Keratinocyte (primary cell): ENCODE measurements around the gene TRIM3. TPM values are rescaled to one million over a fixed set of nuclear protein-coding genes. Genes with fewer than 3 reads are reported as not detected.

Experiments
- DNase-seq: peaks from one replicate; pipeline ENCODE4 v3.0.0-alpha.2; 2011; ENCODE audit warnings: low read depth, missing footprints, low spot score
- FAIRE-seq: peaks from 2 replicates; lab custom pipeline; 2011; peaks lifted over from hg19 to GRCh38; lab: Jason Lieb, UNC
- H2AFZ ChIP-seq: 2 replicates; pipeline ENCODE4 v1.6.0; 2012; ENCODE audit warnings: low read length, control low read depth, inconsistent platforms; ENCODE audit not compliant: control insufficient read depth
- H3K27ac ChIP-seq: 2 replicates; pipeline ENCODE4 v1.5.1; 2011; ENCODE audit warnings: low read length; ENCODE audit not compliant: control insufficient read depth, insufficient read depth
- H3K27me3 ChIP-seq: 3 replicates; pipeline ENCODE4 v1.6.0; 2011; ENCODE audit warnings: low read length; ENCODE audit not compliant: control insufficient read depth, insufficient read depth; ENCODE audit errors: extremely low read depth
- H3K36me3 ChIP-seq, 2 experiments: 2 replicates in 1 of 2; 3 replicates in 1 of 2; pipeline ENCODE4 v1.5.1; 2011; ENCODE audit warnings: low read length in 2 of 2, mild to moderate bottlenecking in 1 of 2; ENCODE audit not compliant: control insufficient read depth in 2 of 2, insufficient read depth in 2 of 2; ENCODE audit errors: extremely low read depth in 1 of 2
- H3K4me1 ChIP-seq: 3 replicates; pipeline ENCODE4 v1.5.1; 2011; ENCODE audit warnings: low read length; ENCODE audit not compliant: control insufficient read depth, insufficient read depth; ENCODE audit errors: extremely low read depth
- H3K4me2 ChIP-seq: 3 replicates; pipeline ENCODE4 v1.6.0; 2011; ENCODE audit warnings: low read depth, low read length; ENCODE audit not compliant: control insufficient read depth, insufficient read depth; ENCODE audit errors: extremely low read depth
- H3K4me3 ChIP-seq, 3 experiments: fragments of 200-600 bp in 1 of 3; sonication (generic) in 1 of 3; 2 replicates in 2 of 3; 3 replicates in 1 of 3; pipeline ENCODE4 v1.5.1; 2011 to 2016; ENCODE audit warnings: low read length in 3 of 3, mild to moderate bottlenecking in 3 of 3, control low read depth in 2 of 3, inconsistent platforms in 1 of 3, low read depth in 1 of 3, mixed read lengths in 1 of 3, mixed run types in 1 of 3, moderate library complexity in 1 of 3; ENCODE audit not compliant: control insufficient read depth in 2 of 3, insufficient read depth in 2 of 3; ENCODE audit errors: extremely low read depth in 1 of 3
- H3K79me2 ChIP-seq: 2 replicates; pipeline ENCODE4 v1.6.0; 2012; ENCODE audit warnings: low read length; ENCODE audit not compliant: control insufficient read depth, insufficient read depth
- H3K9ac ChIP-seq: 3 replicates; pipeline ENCODE4 v1.6.0; 2011; ENCODE audit warnings: low read length; ENCODE audit not compliant: control insufficient read depth, insufficient read depth; ENCODE audit errors: extremely low read depth
- H3K9me1 ChIP-seq: 3 replicates; pipeline ENCODE4 v1.6.0; 2011; ENCODE audit warnings: low read length; ENCODE audit not compliant: control insufficient read depth, insufficient read depth; ENCODE audit errors: extremely low read depth
- H3K9me3 ChIP-seq: 2 replicates; pipeline ENCODE4 v1.5.1; 2012; ENCODE audit warnings: low read depth, low read length; ENCODE audit not compliant: control insufficient read depth
- H4K20me1 ChIP-seq: 3 replicates; pipeline ENCODE4 v1.6.0; 2011; ENCODE audit warnings: low read length; ENCODE audit not compliant: control insufficient read depth, insufficient read depth; ENCODE audit errors: extremely low read depth
- EZH2 ChIP-seq: IDR thresholded peaks from one replicate; pipeline ENCODE4 v1.6.1; 2012; ENCODE audit warnings: inconsistent platforms, mild to moderate bottlenecking, low read length, moderate library complexity
- dilution Hi-C: fragments of 300-500 bp; cut with MboI; formaldehyde crosslinking; loops from one replicate; pipeline ENCODE4 v1.7.0; 2020; ENCODE audit warnings: low sequenced_read_pairs; ENCODE audit not compliant: extremely low pct_ligation_motif_present
- polyA plus RNA-seq, 5 experiments: library from polyadenylated mRNA; depleted of rRNA in 3 of 5; stranded (reverse) in 3 of 5; stranded (forward) in 1 of 5; unstranded in 1 of 5; fragments of >200 nt; gene quantifications; 1 replicate in 1 of 5; 2 replicates in 3 of 5; 3 replicates in 1 of 5; pipeline versions ENCODE4 v1.2.1 to v1.2.3, GENCODE V29; 2011 to 2012; ENCODE audit warnings: missing spikeins in 2 of 5, low read depth in 1 of 5, low replicate concordance in 1 of 5
- TF ChIP-seq, protein P1 (sequence below), 3 experiments: IDR thresholded peaks in 1 of 3; conservative IDR thresholded peaks in 1 of 3; optimal IDR thresholded peaks in 1 of 3; 2 replicates in 2 of 3; 3 replicates in 1 of 3; pipeline versions ENCODE3 to v1.5.1; 2011; ENCODE audit warnings: low read length in 3 of 3, mild to moderate bottlenecking in 3 of 3, moderate library complexity in 2 of 3, control low read depth in 1 of 3, inconsistent platforms in 1 of 3; ENCODE audit not compliant: insufficient read depth in 2 of 3; ENCODE audit errors: extremely low read depth in 1 of 3

Gene TRIM3
- polyA plus RNA-seq, 1 donor (not counting 4 experiments of a cell fraction or from before 2014, with no cell fraction given) = 10.3 TPM

DNA sequence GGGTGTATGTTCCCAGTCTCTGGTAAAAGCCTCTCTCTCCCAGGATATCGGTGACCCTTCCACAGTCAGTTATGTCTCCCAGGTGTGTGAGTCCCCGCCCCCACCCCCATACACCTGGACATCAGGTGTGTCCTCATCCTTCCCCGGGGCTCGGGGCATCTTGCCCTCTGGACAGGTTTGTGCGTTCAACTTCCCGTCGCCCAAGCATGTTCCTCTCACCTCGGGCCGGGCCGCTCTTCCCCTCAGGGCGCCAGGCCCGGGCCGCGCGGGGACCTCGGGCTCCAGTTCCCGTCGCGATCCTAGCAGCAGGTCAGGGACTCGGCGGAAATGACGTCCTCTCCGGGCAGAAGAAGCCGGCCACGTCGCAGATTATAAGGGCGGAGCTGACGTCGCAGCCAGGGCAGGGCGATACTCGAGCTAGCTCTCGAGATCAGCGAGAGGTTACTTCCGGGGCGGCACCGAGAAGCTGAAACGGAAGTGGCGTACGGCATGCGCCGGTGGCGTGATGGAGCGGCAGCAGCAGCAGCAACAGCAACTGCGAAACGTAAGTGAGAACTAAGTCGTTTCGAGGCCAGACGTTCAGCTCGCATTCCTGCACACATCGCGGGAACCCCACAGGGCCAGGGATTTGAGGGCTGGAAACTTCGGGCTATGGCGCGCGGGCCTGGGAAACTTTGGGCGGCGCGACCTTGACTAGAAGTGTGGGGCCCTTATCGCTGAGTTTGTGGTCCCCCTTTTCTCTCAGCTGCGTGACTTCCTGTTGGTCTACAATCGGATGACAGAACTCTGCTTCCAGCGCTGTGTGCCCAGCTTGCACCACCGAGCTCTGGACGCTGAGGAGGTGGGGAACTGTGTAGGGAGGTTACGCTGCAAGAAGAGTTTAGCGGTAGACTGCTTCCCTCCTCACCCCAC, 7.5 kb upstream of the TRIM3 start, which contains the start of the genes ARFIP2 and TIMM10B:
TSS of gene ARFIP2 (minus strand) at position 320 of the 912 bp plus-strand sequence. CDS start 910 bp downstream, outside the sequence.
TSS of gene TIMM10B (plus strand) at position 490 of the 912 bp plus-strand sequence. CDS start at position 506, 16 bp downstream.
- H3K9me3 ChIP-seq = no peaks in the 10 kb centered on the region
- peaks cover 3% of the 10 kb centered on the region for H3K9me1 ChIP-seq
- H2AFZ ChIP-seq = peak within 1 kb of the TSS; percentile 76
- DNase-seq = peak; percentile 83
- H3K36me3 ChIP-seq = peaks cover 34 to 56% of the 10 kb centered on the region in 2 experiments
- H3K4me1 ChIP-seq = peaks cover 17% of the 10 kb centered on the region
- no peaks in the 10 kb centered on the region for H4K20me1 ChIP-seq
- dilution Hi-C loops = no loop called here
- no peak for TF ChIP-seq EZH2
- TF ChIP-seq, protein P1, sequence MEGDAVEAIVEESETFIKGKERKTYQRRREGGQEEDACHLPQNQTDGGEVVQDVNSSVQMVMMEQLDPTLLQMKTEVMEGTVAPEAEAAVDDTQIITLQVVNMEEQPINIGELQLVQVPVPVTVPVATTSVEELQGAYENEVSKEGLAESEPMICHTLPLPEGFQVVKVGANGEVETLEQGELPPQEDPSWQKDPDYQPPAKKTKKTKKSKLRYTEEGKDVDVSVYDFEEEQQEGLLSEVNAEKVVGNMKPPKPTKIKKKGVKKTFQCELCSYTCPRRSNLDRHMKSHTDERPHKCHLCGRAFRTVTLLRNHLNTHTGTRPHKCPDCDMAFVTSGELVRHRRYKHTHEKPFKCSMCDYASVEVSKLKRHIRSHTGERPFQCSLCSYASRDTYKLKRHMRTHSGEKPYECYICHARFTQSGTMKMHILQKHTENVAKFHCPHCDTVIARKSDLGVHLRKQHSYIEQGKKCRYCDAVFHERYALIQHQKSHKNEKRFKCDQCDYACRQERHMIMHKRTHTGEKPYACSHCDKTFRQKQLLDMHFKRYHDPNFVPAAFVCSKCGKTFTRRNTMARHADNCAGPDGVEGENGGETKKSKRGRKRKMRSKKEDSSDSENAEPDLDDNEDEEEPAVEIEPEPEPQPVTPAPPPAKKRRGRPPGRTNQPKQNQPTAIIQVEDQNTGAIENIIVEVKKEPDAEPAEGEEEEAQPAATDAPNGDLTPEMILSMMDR (optimal IDR thresholded peaks at IDR 0.05 in 1 of 3, IDR thresholded peaks at IDR 0.05 in 1 of 3, conservative IDR thresholded peaks at IDR 0.05 in 1 of 3; ENCODE audit: extremely low read depth in 1 of 3, insufficient read depth in 2 of 3, low read length in 3 of 3) = no peak
- H3K4me2 ChIP-seq = peak within 1 kb of the TSS; percentile 96
- H3K9ac ChIP-seq = peak within 1 kb of the TSS; percentile 97
- no peaks in the 10 kb centered on the region for H3K27me3 ChIP-seq
- H3K27ac ChIP-seq = peak within 1 kb of the TSS; percentile 95
- FAIRE-seq = peak; percentile 90
- peak within 1 kb of the TSS; percentile 84 to 97 (median 94) for H3K4me3 ChIP-seq
- H3K79me2 ChIP-seq = peaks cover 55% of the 10 kb centered on the region

DNA sequence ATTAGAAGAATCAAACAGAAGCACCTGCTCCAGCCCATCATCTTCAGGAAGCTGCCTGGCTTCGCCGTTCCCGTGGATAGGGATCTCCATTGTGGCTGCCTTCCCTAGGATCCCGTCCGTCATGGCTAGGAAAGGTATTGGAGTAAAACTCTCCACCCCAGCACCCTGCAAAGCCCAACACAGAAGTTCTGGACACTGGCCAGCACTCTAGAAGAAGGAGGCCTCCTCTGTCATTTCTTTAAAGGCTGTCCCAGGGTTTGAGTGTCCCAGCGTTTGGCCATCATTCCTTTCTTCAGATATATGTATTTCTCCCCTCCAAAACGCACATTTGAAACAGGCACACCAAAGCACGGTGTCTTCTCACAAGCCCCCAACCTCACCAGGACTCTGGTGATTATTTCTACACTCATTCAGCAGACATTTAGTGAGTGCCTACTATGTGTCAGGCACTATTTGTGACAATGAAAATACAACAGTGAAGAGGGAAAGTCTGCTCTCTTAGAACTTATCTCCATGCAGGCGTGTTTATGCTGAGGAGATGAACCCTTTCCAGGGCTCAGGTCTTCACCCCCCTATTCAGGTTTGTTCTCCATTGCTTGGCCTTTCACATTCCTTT, 6.7 kb upstream of the TRIM3 start:
- Histone ChIP-seq H2AFZ (peak overlapping the region; percentile 76), H3K4me3 (peak overlapping the region; percentile 84 to 97 (median 94)), H3K27ac (peak overlapping the region; percentile 95), H3K9ac (peak overlapping the region; percentile 97), H3K4me2 (peak overlapping the region; percentile 95), H3K79me2 (peaks cover 54% of the 10 kb centered on the region), H3K9me3 (no peaks in the 10 kb centered on the region), H3K4me1 (peaks cover 17% of the 10 kb centered on the region), H4K20me1 (no peaks in the 10 kb centered on the region), H3K36me3 (peaks cover 35 to 49% of the 10 kb centered on the region in 2 experiments), H3K9me1 (peaks cover 3% of the 10 kb centered on the region), H3K27me3 (no peaks in the 10 kb centered on the region)
- FAIRE-seq (no peak), DNase-seq (no peak)
- dilution Hi-C loops = no loop called here
- no peak for TF ChIP-seq EZH2
- TF ChIP-seq, protein P1 (optimal IDR thresholded peaks at IDR 0.05 in 1 of 3, IDR thresholded peaks at IDR 0.05 in 1 of 3, conservative IDR thresholded peaks at IDR 0.05 in 1 of 3; ENCODE audit: extremely low read depth in 1 of 3, insufficient read depth in 2 of 3, low read length in 3 of 3) = no peak
